GM18499 (cell line): Measurements from ENCODE around the gene CASP9.
"Not testable (repeated sequence)": the region's sequence is repeated elsewhere in the genome, so short reads cannot be mapped to it uniquely, and the experiment has no call there.

Source experiments
- ATAC-seq: cut with Tn5 transposase; IDR thresholded peaks from one replicate; pipeline ENCODE4 v1.9.1; 2021; ENCODE audit warnings: moderate number of reproducible peaks; ENCODE audit not compliant: insufficient read depth, unreplicated experiment

The CASP9 gene

DNA sequence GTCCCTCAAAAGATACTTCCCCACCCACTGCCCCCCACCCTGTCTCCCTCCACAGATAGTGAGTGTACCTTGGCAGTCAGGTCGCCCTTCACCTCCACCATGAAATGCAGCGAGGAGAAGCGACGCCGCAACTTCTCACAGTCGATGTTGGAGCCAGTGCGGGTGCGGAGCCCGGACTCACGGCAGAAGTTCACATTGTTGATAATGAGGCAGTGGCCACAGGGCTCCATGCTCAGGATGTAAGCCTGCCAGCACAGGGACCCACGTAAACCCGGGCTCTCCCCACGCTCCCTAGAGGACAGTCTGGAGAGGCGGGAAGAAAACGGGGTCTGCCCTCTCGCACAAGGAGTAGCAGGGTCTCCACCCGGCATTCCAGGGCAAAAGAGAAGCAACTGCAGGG lies 17.2 kb downstream of the CASP9 start:
- ATAC-seq = no peak

GRCh38 chr1:15504436-15504835 lies 19.6 kb downstream of the CASP9 start:
- ATAC-seq = no peak

GRCh38 chr1:15501208-15502032 lies 22.6 kb downstream of the CASP9 start:
- no peak for ATAC-seq

- ATAC-seq = no peak
Observed at GRCh38 chr1:15500184-15501178, 23.5 kb downstream of the CASP9 start.

- no peak for ATAC-seq
Observed at GRCh38 chr1:15493869-15494390, 30.1 kb downstream of the CASP9 start.

- no peak for ATAC-seq
Observed at GRCh38 chr1:15492596-15492995, 31.4 kb downstream of the CASP9 start.

- not testable (repeated sequence) for ATAC-seq
Observed at GRCh38 chr1:15491010-15491409, 33.0 kb downstream of the CASP9 start.

DNA sequence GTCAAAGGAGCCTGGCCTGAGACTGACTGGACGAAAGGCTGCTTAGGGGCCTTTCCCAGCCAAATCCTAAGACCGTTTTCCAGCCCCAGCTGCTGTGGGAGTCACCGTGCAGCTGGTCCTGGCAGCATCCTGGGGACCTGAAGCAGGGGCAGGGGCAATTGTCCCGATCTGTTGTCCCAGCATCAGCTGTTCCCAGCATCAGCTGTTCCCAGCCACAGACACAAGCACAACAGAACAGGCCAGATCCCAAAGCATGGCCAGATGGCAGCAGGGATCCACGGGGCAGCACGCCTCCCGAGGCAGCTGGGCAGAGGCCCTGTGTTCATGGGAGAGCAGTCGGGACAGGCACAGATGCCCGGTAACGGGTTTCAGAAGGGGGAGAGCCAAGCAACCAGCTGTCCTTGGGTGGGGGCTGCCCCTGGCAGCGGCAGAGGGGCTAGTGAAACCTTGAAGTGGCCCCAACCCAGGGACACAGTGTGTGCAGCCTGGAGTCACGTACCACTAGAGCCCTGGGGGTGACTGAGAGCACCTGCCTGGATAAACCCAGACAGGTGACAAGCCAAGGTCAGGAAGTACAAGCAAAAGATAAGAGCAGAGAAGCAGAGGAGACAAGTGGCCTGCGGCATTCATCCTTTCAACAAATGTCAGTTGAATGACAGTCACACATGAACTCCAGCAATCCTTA lies 34.8 kb downstream of the CASP9 start:
- no peak for ATAC-seq

DNA sequence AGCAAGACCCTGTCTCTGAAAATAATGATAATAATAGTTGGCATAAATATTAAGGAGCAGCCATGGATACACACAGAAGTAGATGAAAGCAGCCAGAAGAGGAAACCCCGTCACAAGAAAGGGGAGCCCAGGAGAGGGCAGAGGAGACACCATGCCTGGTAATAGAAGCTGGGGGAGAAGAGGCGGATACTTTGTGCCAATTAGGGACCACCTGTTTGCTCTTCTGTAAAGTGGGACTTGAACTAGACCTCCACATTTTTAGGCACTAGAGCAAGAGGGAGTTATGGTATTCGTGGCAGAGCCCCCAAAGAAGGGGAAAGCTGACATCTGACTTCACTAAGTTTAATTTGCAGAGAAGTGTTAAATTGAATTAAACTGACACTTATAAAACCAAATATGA lies 35.6 kb downstream of the CASP9 start:
- ATAC-seq = no peak

DNA sequence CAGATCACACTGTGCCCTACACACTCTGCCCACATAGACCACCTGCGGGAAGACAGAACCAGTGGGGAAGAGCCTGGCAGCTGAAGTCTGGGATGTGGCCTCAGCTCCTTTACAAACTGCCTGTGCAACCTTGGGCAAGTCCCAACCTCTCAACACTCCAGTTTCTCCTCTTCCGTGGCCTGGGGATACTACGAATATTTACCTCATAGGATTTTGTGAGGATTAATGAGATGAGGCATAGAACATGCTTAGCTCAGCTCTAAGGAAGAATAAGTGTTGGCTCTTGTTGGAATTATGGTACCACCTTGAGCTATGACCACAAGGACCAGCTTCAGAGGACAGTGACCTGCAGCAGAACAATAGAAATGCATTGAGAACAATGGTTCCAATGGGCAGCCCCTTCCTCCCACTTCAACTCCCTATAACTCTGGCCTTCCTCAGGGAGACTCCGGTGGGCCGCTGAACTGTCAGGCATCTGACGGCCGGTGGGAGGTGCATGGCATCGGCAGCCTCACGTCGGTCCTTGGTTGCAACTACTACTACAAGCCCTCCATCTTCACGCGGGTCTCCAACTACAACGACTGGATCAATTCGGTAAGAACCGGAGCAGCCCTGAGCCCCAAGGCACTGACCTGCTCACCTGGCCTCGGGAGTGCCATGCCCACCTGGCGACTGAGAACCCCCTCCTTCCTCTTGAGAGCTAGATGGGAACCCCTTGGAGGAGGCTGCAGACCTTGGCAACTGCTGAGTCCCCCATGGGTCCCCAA lies 37.0 kb downstream of the CASP9 start:
- not testable (repeated sequence) for ATAC-seq

GRCh38 chr1:15485636-15486035 lies 38.4 kb downstream of the CASP9 start:
- no peak for ATAC-seq

- ATAC-seq = not testable (repeated sequence)
Observed at GRCh38 chr1:15484443-15484842, 39.6 kb downstream of the CASP9 start.

GRCh38 chr1:15483971-15484370 lies 40.0 kb downstream of the CASP9 start:
- no peak for ATAC-seq

GRCh38 chr1:15482983-15483543 lies 41.0 kb downstream of the CASP9 start:
- not testable (repeated sequence) for ATAC-seq

DNA sequence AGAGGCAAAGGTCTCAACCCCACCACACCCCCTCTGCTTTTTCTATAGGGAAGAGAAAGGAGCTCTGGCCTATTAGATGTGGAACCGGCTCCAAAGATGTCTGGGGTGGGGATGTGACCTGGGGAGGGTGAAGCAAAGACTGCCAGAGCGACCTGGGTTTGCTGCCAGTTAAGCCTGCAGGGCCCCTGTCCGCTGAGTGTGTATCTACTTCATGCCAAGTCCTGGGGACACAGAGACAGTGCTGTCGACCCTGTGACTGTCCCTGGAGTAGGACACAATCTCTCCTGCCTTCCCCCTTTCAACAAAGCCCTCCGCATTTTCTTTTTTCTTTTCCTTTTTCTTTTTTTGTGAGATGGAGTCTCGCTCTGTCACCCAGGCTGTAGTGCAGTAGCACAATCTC lies 41.6 kb downstream of the CASP9 start:
- not testable (repeated sequence) for ATAC-seq

- no peak for ATAC-seq
Observed at GRCh38 chr1:15479654-15480347, 44.2 kb downstream of the CASP9 start.

GRCh38 chr1:15477646-15478212 lies 46.3 kb downstream of the CASP9 start:
- no peak for ATAC-seq

DNA sequence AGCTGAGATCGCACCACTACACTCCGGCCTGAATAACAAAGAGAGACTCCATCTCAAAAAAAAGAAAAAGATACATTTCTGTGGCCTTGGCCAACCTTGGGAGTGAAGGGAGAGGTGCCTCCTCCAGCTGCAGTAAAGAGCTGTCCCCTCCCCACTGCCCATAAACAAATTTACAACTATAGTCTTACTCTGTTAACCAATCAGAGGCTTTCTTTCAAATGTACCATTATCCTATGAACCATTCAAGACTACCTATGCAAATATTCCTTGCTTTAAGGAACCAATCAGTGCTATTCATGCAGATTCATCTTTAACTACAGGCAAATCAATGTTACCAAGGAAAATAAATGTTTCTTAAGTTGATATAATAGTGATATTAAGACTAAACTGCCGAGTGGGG lies 47.1 kb downstream of the CASP9 start:
- no peak for ATAC-seq
